ENCODE data around the gene CDC42BPB. TPM values are rescaled to one million over a fixed set of nuclear protein-coding genes. Genes with fewer than 3 reads are reported as not detected.

CDC42BPB gene
- polyA plus RNA-seq, 1 donor (not counting 4 experiments of a cell fraction or from before 2014, with no cell fraction given): 41.3 TPM

DNA sequence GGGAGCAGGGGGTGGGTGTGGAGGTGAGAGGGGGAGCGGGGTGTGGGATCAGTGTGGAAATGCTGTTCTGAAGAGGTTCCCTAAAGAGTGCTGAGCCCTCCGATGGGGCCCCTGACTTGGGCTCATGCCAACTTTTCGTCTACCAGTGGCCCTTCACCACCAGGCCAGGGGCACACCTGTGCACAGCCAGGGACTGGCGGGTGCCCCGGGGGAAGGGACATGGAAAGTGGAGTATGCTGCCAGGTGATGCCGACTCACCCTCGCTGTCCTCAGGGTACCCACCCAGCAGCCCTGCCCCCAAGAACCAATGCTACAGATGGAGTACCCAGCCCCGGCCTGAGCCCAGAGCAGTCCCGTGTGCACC, 108.7 kb downstream of the CDC42BPB start:
- FAIRE-seq (no peak), DNase-seq (ENCODE audit: low read depth, low spot score) (no peak)
- Histone ChIP-seq H3K4me3 (ENCODE audit: control insufficient read depth in 2 of 3, extremely low read depth in 1 of 3, insufficient read depth in 2 of 3, low read depth in 1 of 3, low read length in 3 of 3) (no peak overlapping the region), H3K9me3 (ENCODE audit: control insufficient read depth, low read depth, low read length) (no peaks in the 10 kb centered on the region), H4K20me1 (ENCODE audit: control insufficient read depth, extremely low read depth, insufficient read depth, low read length) (peaks cover 3% of the 10 kb centered on the region), H2AFZ (ENCODE audit: control insufficient read depth, low read length) (no peak overlapping the region), H3K36me3 (ENCODE audit: control insufficient read depth in 2 of 2, extremely low read depth in 1 of 2, insufficient read depth in 2 of 2, low read length in 2 of 2) (peaks cover 43 to 47% of the 10 kb centered on the region in 2 experiments), H3K4me1 (ENCODE audit: control insufficient read depth, extremely low read depth, insufficient read depth, low read length) (no peaks in the 10 kb centered on the region), H3K9ac (ENCODE audit: control insufficient read depth, extremely low read depth, insufficient read depth, low read length) (no peak overlapping the region), H3K27ac (ENCODE audit: control insufficient read depth, insufficient read depth, low read length) (no peak overlapping the region), H3K79me2 (ENCODE audit: control insufficient read depth, insufficient read depth, low read length) (no peaks in the 10 kb centered on the region), H3K27me3 (ENCODE audit: control insufficient read depth, extremely low read depth, insufficient read depth, low read length) (no peaks in the 10 kb centered on the region), H3K9me1 (ENCODE audit: control insufficient read depth, extremely low read depth, insufficient read depth, low read length) (no peaks in the 10 kb centered on the region), H3K4me2 (ENCODE audit: control insufficient read depth, extremely low read depth, insufficient read depth, low read depth, low read length) (no peak overlapping the region)
- TF ChIP-seq, protein P1, sequence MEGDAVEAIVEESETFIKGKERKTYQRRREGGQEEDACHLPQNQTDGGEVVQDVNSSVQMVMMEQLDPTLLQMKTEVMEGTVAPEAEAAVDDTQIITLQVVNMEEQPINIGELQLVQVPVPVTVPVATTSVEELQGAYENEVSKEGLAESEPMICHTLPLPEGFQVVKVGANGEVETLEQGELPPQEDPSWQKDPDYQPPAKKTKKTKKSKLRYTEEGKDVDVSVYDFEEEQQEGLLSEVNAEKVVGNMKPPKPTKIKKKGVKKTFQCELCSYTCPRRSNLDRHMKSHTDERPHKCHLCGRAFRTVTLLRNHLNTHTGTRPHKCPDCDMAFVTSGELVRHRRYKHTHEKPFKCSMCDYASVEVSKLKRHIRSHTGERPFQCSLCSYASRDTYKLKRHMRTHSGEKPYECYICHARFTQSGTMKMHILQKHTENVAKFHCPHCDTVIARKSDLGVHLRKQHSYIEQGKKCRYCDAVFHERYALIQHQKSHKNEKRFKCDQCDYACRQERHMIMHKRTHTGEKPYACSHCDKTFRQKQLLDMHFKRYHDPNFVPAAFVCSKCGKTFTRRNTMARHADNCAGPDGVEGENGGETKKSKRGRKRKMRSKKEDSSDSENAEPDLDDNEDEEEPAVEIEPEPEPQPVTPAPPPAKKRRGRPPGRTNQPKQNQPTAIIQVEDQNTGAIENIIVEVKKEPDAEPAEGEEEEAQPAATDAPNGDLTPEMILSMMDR (optimal IDR thresholded peaks at IDR 0.05 in 1 of 3, IDR thresholded peaks at IDR 0.05 in 1 of 3, conservative IDR thresholded peaks at IDR 0.05 in 1 of 3; ENCODE audit: extremely low read depth in 1 of 3, insufficient read depth in 2 of 3, low read length in 3 of 3): no peak
- TF ChIP-seq EZH2 (IDR thresholded peaks at IDR 0.05; ENCODE audit: low read length): no peak
- dilution Hi-C loops (cut with MboI; ENCODE audit: extremely low pct_ligation_motif_present, low sequenced_read_pairs): no loop called here

DNA sequence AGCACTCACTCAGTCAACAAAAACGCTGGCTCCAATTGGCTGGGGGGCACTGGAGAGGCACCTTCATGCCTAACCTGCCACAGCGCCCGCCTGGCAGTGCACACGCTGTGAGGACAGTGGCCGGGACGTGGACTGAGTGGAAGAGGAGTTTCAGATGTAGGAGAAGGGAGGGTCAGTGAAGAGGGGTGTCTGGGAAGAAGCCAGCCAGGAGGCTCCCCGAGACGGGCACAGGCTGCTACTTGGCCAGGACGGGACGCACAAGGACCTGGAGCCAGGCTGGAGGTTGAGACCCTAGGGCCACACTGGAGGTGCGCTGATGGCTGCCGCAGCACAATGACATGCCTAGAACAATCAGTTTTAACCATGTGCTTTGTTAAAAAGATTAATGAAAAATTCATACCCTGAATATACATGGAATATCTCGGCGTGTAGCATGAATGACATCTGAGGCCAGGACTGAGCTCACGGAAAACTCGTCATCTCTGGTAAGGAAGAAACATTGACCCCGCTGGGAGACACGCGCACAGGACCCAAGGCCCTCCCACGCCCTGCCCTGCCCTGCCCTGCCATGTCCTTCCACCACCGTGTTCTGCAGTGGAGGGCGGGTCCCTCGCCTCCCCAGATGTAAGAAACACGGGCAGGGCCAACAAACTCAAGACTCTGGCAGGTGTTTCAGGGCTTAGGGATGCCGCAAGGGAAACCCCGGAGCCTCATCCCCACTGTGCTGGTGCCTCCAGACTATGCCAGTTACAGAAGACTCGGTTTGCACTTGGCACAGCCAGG, 109.8 kb downstream of the CDC42BPB start:
- no peak for TF ChIP-seq EZH2 (IDR thresholded peaks at IDR 0.05; ENCODE audit: low read length)
- TF ChIP-seq, protein P1 (optimal IDR thresholded peaks at IDR 0.05 in 1 of 3, IDR thresholded peaks at IDR 0.05 in 1 of 3, conservative IDR thresholded peaks at IDR 0.05 in 1 of 3; ENCODE audit: extremely low read depth in 1 of 3, insufficient read depth in 2 of 3, low read length in 3 of 3): no peak
- Histone ChIP-seq H3K4me2 (ENCODE audit: control insufficient read depth, extremely low read depth, insufficient read depth, low read depth, low read length) (no peak overlapping the region), H3K4me1 (ENCODE audit: control insufficient read depth, extremely low read depth, insufficient read depth, low read length) (no peaks in the 10 kb centered on the region), H3K36me3 (ENCODE audit: control insufficient read depth in 2 of 2, extremely low read depth in 1 of 2, insufficient read depth in 2 of 2, low read length in 2 of 2) (peaks cover 39% of the 10 kb centered on the region in 2 experiments), H4K20me1 (ENCODE audit: control insufficient read depth, extremely low read depth, insufficient read depth, low read length) (peaks cover 3% of the 10 kb centered on the region), H3K9ac (ENCODE audit: control insufficient read depth, extremely low read depth, insufficient read depth, low read length) (no peak overlapping the region), H2AFZ (ENCODE audit: control insufficient read depth, low read length) (no peak overlapping the region), H3K79me2 (ENCODE audit: control insufficient read depth, insufficient read depth, low read length) (no peaks in the 10 kb centered on the region), H3K9me3 (ENCODE audit: control insufficient read depth, low read depth, low read length) (no peaks in the 10 kb centered on the region), H3K27ac (ENCODE audit: control insufficient read depth, insufficient read depth, low read length) (no peak overlapping the region), H3K9me1 (ENCODE audit: control insufficient read depth, extremely low read depth, insufficient read depth, low read length) (no peaks in the 10 kb centered on the region), H3K27me3 (ENCODE audit: control insufficient read depth, extremely low read depth, insufficient read depth, low read length) (no peaks in the 10 kb centered on the region), H3K4me3 (ENCODE audit: control insufficient read depth in 2 of 3, extremely low read depth in 1 of 3, insufficient read depth in 2 of 3, low read depth in 1 of 3, low read length in 3 of 3) (no peak overlapping the region)
- FAIRE-seq: no peak
- dilution Hi-C loops (cut with MboI; ENCODE audit: extremely low pct_ligation_motif_present, low sequenced_read_pairs): no loop called here
- DNase-seq (ENCODE audit: low read depth, low spot score): no peak
